GM21825 (cell line): ENCODE measurements around the gene LRIG1.
A peak's percentile ranks its signal among the peaks of the same experiment; 100 is the strongest.

Experiments used
- ATAC-seq: cut with Tn5 transposase; IDR thresholded peaks from one replicate; pipeline ENCODE4 v1.9.1; 2021; ENCODE audit warnings: mild to moderate bottlenecking, moderate library complexity; ENCODE audit not compliant: unreplicated experiment

Gene LRIG1

DNA sequence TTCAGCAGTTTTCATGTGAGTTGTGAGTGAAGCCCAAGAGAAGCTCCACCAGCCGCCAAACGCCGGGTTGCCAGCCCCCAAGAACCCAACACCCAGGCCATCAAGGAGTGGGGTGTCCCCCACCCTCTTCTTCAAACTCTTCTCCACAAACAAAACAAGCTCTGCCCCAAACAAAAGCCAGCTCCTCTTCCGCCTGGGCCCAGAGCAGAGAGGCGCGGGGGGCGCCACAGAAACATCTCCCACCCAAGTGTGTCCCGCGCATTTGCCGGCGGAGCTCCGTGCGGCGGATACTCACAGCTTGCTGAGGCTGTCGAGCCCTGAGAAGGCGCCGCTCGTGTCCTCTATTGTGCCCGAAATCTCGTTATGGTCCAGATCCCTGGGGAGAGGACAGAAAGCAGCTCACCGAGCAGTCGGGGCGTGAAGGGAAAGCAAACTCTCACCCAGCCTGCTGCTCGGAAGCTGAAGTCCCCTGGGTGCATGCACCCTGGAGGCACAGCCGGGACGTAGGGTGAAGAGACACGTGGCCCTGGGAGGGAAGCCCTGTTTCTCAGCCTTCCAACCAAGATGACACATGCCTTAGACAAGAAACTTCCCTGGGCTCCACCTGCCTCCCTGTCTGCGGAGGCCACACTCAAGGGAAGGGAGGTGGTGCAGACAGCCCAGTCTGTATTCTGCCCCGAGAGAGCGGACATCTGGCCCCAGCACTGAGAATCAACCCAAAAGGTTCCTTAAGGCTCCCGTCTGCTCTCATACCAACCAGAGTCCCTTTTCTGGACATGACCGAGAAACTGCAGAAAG, 95.7 kb downstream of the LRIG1 start:
- no peak for ATAC-seq

DNA sequence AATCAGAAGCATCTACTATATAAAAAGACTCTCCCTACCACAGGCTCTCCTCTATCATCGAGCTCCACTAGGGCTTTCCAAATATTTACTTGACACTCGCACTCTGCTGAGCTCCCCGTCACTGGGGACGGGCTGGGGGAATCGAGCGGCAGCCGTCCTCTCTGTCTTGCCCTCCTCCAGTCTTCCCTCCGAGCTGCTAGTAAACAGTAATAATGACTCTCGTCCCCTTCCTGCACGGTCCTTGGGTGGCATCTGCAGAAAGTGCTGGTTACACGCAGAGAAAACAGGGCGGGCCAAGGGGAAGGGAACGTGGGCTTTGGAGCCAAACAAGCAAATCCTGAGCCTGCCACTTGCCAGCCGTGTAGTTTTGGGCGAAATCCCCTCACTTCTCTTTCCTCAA, 96.6 kb downstream of the LRIG1 start:
- ATAC-seq = no peak

DNA sequence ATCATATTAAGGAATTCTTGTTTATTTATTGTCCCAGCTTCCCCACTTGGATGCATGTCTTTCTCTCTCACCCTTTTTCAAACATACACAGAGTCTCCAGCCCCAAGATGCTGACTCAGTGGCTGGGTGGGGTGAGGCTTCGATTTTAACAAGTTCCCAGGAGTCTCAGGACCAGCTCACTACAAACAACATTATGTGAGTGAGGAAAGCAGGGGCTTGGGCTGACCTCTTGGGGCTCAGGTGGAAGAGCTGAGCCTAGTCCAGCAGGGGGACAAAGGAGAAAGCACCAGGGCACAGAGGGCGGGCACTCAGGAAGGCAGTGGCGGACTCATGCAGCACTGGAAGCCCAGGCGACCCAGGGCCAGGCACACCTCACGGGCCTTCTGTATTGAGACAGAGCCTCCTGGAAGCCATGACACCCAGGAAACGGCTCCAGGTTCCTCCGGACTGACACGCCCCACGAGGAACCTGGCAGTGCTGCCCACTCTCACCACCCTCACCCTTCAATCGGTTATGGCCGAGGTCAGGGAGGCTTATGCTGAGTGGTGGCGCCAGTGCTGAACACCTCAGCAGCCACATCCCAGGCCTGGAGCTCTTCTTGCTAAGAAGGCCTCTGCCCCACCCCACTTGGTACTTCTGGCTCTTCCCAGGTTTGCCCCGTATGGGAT, 97.4 kb downstream of the LRIG1 start:
- ATAC-seq = no peak

DNA sequence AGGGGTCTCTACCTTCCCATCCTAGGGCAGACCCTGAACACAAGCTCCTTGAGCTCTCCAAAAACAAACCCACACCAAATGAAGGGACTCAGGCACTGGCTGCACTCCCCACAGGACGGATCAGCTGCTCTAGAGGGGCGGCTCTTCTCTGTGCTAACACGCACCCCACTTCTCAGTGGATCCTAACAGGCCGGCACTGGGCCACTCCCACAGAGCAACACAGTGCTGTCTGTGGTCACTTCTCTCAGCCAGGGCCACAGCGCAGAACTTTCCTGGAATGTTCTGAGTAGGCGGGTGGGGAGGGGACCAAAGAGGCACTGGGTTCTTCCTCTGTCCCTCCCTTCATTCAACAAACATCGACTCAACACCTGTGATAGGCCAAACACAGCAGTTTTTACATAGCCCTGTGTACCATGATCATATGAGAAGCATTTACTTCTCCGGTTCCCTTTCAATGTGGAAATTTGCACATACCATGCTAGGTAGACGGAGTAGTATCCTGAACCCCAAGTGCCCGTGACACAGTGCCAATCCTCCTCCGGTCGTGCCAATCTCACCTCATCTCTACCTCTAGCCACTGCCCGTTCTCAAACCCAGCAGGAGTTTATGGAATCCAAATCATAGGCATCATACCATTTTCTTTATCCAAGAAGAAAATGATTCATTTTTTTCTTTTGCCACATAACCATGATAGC, 98.1 kb downstream of the LRIG1 start:
- no peak for ATAC-seq

DNA sequence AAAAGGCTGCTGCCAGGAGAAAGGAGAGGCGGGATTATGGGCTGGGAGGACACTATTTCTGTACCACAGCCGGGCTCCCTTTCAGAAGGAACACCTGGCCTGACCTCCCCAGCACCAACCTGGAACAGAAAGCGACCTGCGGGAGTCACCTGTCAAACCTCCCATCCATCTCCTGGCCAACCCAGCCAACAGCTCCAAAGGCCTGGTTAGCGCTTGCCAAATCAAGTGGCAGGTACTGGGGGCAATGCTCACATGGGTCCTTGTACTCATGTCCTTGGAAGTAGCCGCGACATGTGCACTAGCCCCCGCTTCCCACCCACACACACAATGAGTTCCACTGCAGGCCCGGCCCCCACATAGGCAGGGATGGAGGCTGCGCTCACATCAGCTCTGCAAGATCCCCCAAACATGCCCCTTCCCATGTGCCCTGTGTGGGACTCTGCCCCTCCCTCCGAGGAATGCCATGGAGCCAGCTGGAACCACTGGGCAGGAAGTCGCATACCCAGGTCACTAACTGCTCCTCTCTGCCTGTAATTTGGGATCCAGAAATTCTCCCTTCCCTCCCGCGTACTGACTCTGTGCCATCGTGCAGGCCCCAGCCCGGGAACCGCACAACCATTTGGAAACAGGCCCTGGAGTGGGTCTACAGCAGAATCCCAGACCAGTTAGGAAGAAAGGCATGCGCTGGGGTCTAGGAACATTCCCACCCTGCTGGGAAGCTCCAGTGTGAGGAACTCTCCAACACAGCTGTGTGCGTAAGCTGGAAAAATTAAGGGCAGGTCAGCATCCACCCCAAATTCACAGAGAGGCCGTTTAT, 98.9 kb downstream of the LRIG1 start:
- no peak for ATAC-seq

DNA sequence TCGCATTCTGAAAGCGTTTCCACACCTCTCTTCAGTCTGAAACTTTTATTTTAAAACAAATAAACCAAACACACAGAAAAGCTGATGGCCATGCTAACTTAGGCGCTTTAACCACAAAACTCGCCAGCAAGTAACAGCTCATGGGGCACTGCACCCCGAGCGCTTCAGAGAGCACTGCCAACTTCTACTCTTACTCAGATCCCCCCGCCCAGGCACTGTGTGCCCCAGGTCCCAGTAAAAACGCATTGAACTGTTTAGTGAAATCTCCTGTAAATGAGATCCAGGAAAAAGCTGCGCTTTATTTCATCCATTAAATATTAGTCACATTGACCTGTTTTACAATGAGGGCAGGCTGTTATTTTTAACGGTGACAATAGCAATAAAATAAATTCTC, 99.7 kb downstream of the LRIG1 start:
- no peak for ATAC-seq

DNA sequence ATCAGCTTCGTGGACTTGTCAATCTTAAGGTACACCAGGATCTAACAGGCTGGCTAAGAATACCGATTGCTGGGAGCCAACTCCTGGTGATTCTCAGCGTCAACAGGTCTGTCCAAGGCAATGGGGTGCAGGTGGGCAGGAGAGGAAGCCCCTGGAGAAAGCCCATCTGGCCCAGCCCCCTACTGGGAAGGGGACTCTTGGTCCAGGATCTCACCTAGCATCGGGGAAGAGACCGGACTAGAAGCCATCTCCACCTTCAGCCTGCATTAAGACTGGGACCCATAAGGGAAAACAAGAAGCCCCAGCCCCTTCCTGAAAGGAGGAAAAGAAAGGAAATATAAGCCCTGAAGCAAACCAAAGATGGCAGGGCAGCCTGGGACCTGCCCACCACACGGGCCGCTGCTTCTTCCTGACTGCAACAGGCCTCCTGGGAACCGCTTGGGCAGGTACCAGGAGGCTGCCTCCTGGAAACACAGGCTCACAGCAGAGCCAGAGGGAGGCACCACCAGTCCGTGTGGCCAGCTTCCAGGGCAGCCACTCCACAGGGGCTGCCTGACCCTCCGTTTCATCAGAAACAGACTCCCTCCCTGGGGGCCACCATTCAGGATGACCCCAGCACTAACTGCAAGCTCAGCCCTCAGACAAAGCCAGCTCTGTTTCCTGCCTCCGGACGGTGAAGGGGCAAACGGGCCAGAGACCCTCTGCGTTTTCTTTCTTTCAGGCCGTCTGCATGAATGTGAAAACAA, 100.2 kb downstream of the LRIG1 start:
- ATAC-seq = no peak

DNA sequence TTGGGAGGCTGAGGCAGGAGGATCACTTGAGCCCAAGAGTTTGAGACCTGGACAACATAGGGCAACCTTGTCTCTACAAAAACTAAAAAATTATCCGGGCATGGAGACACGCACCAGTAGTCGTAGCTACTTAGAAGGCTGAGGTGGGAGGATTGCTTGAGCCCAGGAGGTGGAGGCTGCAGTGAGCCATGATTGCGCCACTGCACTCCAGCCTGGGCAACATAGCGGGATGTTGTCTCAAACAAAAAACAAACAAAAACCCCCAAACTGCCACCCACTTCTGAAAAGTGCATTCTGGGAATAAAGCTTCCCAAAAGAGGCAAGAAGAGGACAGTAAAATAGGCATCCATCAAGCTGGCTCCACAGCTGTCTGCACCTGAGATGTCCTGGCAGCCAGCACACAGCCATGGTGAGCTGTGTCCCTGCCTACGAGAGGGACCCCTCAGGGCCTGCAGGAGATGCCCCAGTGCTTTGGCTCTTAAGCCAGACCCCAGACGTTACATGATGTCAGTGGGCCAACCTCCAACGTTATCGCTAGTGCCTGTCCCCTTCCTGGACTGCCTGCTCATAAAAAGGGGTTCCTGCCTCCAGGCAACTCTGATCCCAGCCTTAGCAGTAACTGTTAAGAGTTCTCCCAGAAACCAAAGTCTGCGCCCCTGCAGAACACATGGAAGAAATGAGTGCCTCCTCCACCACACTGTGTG, 101.1 kb downstream of the LRIG1 start:
- no peak for ATAC-seq

DNA sequence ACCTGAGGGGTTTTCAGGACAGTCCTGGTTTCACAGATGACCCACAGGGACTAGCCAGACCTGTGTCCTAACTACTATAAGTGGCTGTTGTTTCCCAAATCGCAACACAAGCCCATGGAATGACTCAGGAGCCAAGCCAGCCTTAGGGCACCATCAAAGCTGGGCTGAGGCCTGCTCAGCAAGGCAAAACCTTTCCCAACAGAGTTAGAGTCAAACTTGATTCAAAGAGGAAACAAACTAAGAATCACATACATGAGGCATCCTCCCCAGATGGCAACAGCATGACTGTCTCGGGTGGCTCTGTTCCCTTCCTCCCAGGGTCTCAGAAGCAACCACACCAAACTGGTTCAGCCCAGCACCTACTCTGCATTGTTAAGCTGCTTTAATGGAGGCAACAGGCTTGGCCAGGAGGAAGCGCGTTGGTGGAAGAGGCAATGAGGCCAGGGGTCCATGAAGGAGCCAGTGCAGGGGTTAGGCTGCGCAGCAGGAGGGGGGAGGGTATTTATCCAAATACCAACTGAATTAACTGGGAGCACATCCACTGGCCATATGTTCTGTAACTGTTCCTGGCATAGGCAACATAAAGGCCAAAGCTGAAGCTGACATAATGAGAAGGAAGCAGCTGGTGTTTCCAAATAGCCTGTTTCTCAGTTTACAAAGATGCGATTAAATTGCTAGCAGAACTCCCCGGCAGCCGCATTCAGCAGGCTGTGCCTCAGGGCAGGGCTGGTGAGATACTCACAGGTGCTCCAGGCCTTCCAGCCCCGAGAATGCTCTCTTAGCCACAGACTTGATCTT, 102.4 kb downstream of the LRIG1 start:
- no peak for ATAC-seq

DNA sequence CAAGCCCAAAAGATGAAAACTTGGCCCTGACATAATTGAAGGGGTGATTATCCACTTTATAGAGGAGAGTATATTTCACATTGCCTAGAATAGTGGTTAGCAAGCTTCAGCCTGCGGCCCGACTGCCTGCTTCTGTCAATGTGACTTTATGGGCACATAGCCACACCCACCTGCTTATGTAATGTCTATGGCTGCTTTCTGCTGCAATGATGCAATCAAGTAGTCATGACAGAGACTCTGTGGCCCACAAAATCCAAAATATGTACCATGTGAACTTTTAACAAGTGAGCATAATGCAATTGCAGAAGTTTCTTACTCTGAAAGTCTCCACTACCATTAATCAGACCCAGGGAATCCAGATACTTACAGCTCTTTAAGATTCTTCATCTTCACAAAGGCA, 103.1 kb downstream of the LRIG1 start:
- no peak for ATAC-seq

DNA sequence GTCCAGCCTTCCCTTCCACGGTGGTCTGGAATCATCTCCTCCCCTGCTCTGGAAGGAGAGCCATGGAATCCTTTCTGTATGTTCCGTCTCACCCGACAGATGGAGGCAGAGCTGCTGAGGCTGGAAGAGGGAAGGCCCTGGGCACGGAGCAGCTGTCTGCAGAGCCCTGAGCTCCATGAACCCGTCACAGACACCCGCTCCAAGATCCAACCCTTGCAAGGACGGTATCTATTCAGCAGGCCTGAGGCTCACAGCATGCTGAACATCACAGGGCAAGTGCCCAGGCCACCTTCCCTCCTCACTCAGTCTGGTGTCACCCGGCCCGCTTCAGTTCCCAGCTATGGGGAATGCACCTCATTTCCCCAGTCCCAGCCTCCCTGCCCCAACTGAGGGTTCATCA, 103.9 kb downstream of the LRIG1 start:
- no peak for ATAC-seq

DNA sequence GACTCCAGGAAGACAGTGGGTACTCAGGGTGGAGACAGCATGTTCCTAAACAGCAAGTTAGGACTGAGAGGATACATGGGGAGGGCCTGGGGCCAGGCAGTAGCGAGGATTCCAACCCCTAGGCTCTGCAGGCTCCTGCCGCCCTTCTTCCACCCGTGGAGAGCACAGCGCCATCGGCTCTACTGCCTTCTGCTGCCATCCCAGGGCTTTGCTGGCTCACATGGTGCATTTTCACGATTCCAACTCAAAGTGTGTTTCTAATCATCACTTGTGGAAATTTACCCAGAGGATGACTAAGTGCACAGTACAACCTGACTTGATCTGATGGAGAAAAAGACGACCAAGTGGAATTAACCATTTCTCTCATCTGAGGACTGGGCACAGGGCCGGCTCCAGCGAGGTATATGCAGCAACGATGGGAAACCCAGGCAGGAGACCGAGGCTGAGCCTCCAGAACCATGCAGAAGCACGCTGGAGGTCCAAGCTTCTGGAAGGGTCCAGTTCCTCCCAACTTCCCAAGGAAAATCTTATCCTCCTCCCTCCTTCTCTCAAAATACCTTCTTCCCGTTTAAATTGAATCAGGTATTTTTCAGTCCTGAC, 104.6 kb downstream of the LRIG1 start:
- ATAC-seq = no peak

DNA sequence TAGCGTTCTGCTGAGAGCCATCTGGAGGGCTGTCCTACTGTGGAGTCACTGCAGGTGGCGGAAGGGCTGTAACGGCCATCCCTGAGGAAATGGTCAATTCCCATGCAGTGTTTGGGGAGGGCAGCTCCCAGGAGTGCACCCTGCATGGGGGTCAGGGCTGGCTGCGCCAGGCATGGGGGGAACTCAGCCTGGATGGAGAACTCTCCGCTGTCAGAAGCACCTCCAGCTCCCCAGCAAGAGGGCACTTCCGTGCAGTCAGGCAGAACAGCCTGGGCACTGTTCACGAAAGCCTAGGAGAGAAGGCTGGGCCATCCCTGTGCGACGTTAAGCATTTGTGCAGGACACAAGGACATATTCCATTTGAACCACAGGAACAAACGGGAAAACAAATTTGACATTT, 105.2 kb downstream of the LRIG1 start:
- no peak for ATAC-seq

DNA sequence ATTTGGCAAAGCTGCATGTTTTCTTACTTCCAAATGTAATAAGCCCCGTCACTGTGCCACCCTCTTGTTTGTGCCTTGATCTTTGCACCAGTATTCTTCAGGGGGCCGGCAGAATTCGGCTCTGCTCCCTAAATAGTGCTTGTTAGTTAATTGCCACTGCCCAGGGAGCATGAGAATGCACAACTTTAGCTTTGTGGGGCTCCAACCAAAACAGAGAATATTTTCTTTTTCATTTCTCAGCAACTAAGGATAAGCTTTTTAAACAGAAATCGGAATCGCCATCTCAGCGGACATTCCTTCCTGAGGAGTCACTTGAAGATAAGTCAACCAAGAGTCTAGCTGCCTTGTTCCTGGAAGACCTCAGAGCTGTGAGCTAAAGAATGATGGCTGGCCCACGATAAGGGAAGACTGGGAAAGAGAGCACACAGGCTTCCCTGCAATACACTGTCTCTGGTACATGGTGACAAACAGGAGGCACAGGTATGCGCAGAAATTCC, 106.0 kb downstream of the LRIG1 start:
- ATAC-seq = no peak

DNA sequence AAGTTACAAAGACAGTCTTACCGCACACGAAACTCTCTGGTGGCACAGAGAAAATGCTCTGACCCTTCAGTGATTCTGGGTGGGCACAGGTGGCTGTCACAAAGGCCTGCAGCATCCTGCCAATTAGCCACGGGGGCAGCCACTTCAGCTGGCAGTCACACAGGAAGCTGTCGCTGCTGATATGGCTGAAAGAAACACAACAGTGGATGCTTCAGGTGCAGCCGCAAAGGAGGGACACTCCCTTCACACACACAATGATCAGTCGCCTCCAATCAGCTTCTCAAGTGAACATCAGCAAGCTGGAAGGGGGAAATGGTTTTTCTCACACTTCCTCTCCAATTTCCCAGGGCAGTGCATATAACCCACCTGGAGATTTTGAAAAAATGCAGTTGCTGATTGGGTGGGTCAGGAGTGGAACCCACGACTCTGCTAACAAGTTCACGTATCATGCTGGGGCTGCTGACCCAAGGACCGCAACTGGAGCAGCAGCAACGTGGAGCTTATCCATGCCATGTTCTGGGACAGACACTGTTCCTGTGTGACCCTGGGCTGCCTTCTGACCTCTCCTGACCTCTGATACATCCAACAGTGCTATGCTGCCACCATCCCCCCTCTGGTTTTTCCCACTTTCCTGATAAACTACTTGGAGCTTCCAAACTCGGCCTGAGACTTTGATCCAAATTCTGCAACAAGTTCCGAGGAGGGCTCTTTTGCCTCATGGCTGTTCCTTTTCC, 106.6 kb downstream of the LRIG1 start:
- ATAC-seq = peak; percentile 91

DNA sequence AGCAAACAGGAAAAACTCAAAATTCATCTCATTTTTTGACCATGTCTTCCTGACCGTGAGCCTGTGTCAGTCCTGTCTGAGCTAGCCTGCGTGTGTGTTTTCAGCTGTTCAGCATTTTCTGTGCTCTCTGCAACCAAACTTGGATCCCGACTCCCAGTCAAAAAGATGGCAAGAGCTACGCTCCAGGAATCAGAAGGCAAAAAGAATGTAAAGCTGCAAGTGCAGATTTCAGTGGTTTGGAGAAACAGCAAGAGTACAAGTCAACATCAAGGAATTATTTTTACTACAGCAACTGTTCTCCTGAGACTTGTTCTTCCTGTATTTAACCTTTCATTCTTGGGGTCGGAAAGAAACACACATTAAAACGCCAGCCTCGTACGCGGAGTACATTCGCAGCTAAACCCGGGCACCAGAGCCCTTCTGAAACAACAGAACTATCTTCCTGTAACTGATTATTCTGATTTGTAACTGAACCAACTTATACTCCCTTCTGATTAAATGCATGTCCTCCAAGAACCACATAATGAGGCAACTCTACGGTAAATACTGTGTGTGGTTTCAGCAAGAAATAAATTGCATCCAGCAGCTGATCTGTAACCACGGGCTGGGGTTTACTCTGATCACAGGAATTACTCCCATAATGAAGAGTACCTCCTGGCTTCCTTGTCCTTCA, 107.4 kb downstream of the LRIG1 start:
- ATAC-seq = peak; percentile 25

DNA sequence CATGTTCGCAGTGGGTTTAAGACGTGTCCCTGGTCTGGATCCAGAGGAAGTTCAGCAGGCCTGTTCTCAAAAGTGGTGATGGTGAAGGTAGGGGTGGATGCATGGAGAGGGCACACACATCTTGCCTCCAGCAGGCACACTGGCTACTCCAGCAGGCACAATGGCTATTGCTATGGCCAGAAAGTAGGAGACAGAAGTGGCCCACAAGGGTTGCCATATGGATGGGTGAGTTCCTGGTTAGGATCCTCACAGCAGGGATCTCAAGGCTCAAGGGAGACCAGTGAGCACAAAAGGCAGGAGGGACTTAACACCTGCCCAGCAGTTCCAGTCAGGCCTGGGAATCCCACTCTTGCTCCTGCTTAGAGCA, 107.9 kb downstream of the LRIG1 start:
- no peak for ATAC-seq
